Measurements from ENCODE around the gene CNTFR.

CNTFR gene

GRCh38 chr9:34590381-34591247 lies 1.1 kb upstream of the CNTFR start:
- DNase-seq (ENCODE audit: low read depth) = no peak

DNA sequence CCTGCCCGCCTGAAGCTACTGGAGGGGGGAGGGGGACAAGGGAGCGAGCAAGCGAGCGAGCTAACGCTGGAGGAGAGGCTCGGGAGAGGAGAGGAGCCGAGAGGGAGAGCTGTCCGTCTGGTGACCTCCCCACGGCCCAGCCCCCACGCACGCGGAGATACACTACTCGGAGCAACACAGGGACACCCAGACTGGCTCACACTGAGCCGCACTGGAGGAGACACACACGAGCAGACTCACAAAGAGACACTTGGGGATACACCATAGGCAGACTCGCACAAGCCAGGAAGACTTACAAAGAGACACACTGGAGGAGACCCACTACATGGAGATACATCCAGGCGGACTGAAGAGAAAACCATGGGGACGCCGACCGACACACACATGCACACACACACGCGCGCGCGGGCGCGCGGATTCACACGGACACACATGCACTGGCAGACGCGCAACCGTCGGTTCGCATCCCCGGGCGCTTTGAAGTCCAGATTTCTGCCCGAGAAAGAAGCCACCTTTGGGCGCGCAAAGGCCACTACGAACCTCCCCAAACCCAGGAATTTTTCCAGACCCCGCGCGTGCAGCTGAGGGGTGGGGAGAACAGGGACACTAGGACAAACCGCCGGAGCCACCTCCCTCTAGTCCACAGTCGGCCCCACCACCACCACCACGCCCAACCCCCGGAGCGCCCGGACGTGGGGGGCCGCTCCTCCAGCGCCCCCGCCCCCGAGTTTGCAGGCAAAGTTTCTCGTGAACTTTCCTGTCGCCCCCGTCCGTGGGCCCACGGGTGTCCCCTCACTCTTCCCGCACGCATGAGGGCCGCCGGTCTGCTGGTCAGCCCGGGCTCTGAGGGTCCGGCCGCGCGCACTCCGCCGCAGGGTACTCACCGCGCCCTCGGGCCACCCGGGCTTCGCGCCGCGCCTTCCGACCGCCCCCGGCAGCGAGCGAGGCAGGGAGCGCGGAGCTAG lies 571 bp downstream of the CNTFR start:
- DNase-seq (ENCODE audit: low read depth) = no peak

GRCh38 chr9:34587271-34587670 lies 2.3 kb downstream of the CNTFR start:
- DNase-seq (ENCODE audit: low read depth) = no peak

DNA sequence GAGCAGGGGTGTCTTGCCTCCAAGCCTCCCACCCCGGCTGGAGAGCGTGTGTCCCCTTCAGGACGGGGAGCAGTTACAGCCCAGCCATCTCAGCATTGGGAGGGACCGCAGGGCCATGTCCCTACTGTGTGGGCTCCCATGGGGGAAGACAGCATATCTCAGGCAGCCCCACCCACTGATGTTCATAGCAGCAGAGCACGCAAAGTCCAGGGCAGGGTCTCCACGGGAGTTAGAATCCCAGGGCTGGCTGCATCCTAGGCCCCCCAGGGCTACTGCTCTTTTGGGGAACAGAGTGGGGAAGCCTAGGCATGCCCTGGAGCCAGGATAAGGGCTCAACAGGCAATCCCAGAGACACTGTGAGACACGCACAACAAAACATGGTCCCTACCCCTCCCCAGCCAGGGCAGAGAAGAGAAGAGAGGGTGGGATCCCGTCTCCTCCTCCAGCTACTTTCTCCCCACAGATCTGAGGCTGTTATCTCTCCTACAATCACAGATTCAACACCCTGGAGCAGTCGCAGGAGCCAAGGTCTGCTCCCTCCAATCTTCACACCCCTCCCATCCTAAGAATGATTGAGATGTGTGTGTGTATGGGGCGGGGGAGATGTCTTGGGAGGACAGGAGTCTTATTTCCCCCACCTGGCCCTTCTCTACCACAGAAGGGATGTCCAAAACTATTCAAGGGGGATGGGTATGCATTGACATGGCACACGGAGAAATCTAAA lies 3.4 kb downstream of the CNTFR start:
- DNase-seq (ENCODE audit: low read depth) = no peak

DNA sequence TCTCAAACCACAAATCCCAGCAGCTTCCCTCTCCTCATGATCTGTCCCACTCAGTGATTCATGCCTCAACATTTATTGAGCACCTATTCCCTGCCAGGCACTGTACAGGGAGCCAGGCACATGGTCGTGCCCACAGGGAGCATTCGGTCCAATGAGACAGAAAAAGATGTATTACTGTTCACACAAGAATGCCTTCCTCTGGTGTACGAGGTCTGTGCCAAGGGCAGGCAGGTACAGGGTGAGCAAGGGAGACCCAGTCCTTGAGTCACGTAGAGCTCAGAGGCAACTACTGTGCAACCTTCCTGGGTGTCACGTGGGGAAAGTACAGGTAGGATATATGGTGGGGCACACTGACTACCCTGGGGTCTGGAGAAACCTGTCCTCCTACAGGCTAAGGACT lies 4.6 kb downstream of the CNTFR start:
- DNase-seq (ENCODE audit: low read depth) = no peak

- no peak for DNase-seq (ENCODE audit: low read depth)
Observed at GRCh38 chr9:34582787-34583186, 6.7 kb downstream of the CNTFR start.

DNA sequence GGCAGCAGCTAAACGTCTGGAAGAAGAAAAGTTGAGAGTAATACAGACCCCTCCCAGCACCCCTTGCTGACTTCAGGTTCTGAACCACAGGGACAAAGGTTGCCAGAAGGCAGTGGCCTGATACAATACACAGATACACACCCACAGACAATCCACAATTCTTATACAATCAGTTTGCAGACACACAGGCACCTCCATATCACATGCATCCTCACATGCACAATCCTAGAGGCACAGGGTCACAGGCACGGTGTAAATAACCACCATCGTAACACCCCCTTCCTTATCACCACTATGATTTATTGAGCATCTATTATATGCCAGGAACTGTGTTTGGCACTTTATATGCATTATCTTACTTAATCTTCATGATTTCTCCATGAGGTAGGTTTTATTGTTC lies 8.2 kb downstream of the CNTFR start:
- DNase-seq (ENCODE audit: low read depth) = no peak

- DNase-seq (ENCODE audit: low read depth) = no peak
Observed at GRCh38 chr9:34580358-34580757, 9.2 kb downstream of the CNTFR start.

DNA sequence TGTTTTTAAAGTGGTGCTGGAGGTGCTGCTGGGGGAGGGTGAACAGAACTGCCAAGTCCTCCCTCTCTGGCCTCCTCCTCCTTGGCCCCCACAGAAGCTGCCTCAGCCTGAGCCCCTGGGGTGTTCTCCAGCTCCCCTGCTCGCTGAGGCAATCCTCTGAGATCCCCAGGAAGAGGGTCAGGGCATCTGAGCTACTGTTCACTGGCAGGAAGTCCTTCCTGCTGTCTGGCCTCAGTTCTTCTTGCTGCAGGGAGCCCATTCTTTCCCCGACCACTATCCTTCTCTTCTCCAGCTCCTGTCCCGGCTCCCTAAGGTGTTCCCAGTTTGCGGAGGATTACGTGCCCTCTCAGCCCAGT lies 9.7 kb downstream of the CNTFR start:
- DNase-seq (ENCODE audit: low read depth) = no peak

DNA sequence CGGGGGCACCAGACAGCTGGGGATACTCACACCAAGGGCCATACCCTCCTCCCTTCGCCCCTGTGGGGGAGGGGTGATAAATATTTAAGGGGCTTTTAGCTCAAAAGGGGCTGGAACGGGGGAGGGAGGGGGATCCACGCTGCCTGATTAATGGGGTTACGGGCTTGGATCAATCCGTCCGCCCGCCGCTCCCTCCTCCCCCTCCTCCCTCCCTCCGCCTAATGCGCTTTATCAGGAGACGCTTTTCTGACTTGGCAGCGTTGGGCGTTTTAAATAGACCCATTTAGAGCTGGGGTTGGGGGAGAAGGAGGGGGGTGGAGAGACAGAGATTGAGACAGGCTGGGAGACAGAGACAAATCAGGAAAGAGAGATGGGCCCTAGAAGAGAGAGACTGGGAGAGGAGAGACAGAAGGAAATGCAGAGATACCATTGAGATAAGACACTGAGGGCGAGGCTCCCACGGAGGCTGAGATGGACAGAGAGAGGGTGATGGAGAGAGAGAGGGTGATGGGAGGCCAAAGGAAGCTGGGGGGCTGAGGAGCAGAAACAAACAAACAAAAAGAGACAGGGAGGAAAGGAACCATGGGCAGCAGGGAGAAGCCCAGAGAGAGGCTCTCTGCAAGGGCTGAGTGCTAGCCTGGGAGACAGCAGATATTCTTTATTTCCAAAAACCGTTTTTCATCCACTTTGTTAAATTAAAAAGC lies 10.3 kb downstream of the CNTFR start:
- no peak for DNase-seq (ENCODE audit: low read depth)

DNA sequence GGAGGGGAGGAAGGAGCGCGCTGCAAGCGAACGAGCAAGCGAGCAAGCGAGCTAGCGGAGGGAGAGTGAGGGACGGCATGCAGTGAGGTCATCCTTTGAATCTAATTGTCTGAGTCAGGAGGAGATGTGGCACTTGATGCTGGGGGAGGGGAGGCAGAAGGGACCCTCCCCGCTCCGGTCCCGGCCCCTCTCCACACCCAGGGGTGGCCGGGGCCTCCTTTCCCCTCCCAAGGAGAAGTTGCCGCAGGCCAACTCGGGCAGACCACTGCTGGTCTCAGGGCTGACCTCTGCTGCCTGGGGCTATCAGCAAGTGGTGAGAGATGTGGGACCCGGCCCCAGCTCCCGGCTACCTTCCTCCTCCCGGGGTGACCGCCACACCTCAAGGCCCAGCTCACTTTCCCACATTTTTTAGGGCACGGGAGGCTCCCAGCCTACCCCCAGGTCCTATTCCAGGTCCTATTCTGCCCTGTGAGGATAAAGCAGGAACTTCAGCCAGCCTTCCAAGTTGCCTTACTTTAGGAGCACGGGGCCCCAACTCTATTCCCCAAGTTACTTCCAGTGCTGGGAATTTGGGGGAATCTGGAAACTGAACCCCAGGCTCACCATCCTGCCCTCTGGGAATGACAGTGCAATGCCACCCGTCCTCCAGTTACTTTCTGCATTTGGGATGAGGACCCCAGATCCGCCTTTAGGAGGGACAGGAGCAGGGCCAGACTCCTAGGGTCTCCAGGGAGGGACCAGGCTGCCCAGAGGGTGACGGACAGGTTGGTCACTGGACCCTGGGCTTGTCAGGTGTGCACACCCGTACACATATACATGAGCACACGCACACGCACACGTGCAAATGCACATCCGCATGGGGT lies 11.1 kb downstream of the CNTFR start:
- no peak for DNase-seq (ENCODE audit: low read depth)

DNA sequence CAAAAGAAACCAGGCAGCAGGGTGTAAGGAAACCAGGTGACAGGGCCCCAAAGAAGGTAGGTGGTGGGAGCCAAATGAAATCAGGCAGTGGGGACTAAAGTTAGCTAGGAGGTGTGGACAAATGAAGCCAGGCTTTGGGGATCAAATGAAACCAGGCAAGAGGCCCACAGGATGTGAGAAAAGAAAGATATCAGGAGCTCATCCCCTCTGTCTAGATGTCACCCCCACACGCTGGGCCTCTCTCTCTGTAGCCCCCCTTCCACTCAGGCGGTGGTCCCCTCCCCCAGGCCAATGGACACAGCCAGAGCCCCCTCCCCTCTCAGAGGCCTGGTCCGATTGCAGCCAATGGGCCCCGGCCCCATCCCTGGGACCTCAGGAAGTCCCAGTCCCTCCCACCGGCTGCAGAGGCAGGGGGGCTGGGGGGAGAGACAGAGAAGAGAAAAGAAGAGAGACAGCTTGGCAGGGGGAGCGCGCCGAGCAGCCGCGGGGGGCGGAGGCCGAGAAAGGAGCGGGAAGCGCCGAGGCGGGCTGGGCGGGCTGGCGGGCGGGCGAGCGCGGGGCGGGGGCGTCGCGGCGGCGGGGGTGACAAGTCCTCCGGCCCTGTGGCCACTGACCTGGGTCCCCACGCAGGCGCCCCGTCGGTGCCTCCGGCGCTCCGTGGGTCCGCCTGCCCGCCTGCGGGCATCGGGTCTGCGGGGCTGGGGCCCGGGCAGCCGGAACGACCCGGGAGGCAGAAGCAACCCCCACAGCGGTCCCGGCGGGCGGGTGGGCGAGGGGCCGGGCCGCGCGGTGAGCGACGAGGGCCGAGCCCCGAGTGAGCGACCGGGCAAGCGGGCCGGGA lies 11.9 kb downstream of the CNTFR start:
- no peak for DNase-seq (ENCODE audit: low read depth)

- DNase-seq (ENCODE audit: low read depth) = no peak
Observed at GRCh38 chr9:34576597-34577399, 12.7 kb downstream of the CNTFR start.

- DNase-seq (ENCODE audit: low read depth) = no peak
Observed at GRCh38 chr9:34575862-34576596, 13.5 kb downstream of the CNTFR start.

DNA sequence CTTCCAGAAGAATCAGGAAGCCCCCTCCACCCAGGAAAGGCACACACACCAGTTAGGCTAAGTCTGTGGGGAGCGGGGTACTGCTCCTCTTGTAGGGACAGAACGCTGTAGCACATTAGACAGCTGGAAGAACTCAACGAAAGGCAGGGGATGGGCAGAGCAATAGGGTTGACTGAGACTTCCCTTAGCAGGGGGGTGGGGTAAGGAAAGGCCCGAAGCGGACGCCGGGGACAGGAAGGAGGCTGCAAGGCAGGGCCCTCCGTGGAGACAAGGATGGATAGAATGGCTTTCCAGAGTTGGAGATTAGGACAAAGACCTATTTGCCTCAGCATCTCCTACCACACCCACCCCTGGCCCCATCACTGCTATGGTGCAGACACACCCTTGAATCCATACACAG lies 14.3 kb downstream of the CNTFR start:
- DNase-seq (ENCODE audit: low read depth) = no peak

GRCh38 chr9:34574571-34574970 lies 15.0 kb downstream of the CNTFR start:
- no peak for DNase-seq (ENCODE audit: low read depth)

- no peak for DNase-seq (ENCODE audit: low read depth)
Observed at GRCh38 chr9:34573599-34574325, 15.8 kb downstream of the CNTFR start.

- DNase-seq (ENCODE audit: low read depth) = no peak
Observed at GRCh38 chr9:34572628-34573027, 16.9 kb downstream of the CNTFR start.
